Activated CD4-positive, alpha-beta T cell treated with anti-CD3 and anti-CD28 coated beads, Interleukin-2, amount 50 U/mL, for 48 hours (primary cell): ENCODE data around the gene EEIG1.
"Not testable (repeated sequence)": the region's sequence is repeated elsewhere in the genome, so short reads cannot be mapped to it uniquely, and the experiment has no call there.

Source experiments
- DNase-seq, 2 experiments: peaks; one replicate each; pipeline ENCODE4 v3.0.0-alpha.2; 2020

EEIG1 gene

GRCh38 chr9:127980706-127981558 is at the start of gene EEIG1:
Gene EEIG1, minus strand, starts transcription at chr9:127980989. Its CDS starts 852 bp downstream, at chr9:127980137.
- DNase-seq = peak; percentile 97 to 98

- DNase-seq = peak in 1 of 2 experiments; percentile 18
Measured at GRCh38 chr9:128027705-128028104, 46.9 kb upstream of the EEIG1 start.

- DNase-seq = peak; percentile 49 to 62
Measured at GRCh38 chr9:128026773-128027541, 46.2 kb upstream of the EEIG1 start.

GRCh38 chr9:128026255-128026772 is 45.5 kb upstream of the EEIG1 start:
- peak; percentile 60 to 68 for DNase-seq

GRCh38 chr9:128025736-128026135 is 44.9 kb upstream of the EEIG1 start:
- peak in 1 of 2 experiments; percentile 21 for DNase-seq

- DNase-seq = no peak
Measured at GRCh38 chr9:128024761-128025308, 44.0 kb upstream of the EEIG1 start.

- DNase-seq = not testable (repeated sequence)
Measured at GRCh38 chr9:128023671-128024070, 42.9 kb upstream of the EEIG1 start.

- no peak for DNase-seq
Measured at GRCh38 chr9:128022886-128023285, 42.1 kb upstream of the EEIG1 start.

GRCh38 chr9:128021098-128021497 is 40.3 kb upstream of the EEIG1 start:
- DNase-seq = no peak

- DNase-seq = no peak
Measured at GRCh38 chr9:128020692-128021091, 39.9 kb upstream of the EEIG1 start.

- DNase-seq = no peak
Measured at GRCh38 chr9:128015696-128016095, 34.9 kb upstream of the EEIG1 start.

- DNase-seq = no peak
Measured at GRCh38 chr9:128011071-128011817, 30.5 kb upstream of the EEIG1 start.

GRCh38 chr9:128009639-128010038 is 28.9 kb upstream of the EEIG1 start:
- DNase-seq = no peak

- no peak for DNase-seq
Measured at GRCh38 chr9:128008171-128008570, 27.4 kb upstream of the EEIG1 start.

- peak; percentile 87 to 90 for DNase-seq
Measured at GRCh38 chr9:128007566-128008138, 26.9 kb upstream of the EEIG1 start.

- peak in 1 of 2 experiments; percentile 21 for DNase-seq
Measured at GRCh38 chr9:128006332-128006996, 25.7 kb upstream of the EEIG1 start.

GRCh38 chr9:128005923-128006322 is 25.1 kb upstream of the EEIG1 start:
- DNase-seq = peak in 1 of 2 experiments; percentile 14

- DNase-seq = no peak
Measured at GRCh38 chr9:128003966-128004604, 23.3 kb upstream of the EEIG1 start.

- DNase-seq = no peak
Measured at GRCh38 chr9:128002959-128003358, 22.2 kb upstream of the EEIG1 start.

GRCh38 chr9:128001779-128002298 is 21.1 kb upstream of the EEIG1 start:
- no peak for DNase-seq
